Suprapubic skin (tissue), 4 donors: ENCODE data around the gene NCKAP5. TPM values are rescaled to one million over a fixed set of nuclear protein-coding genes. Genes with fewer than 3 reads are reported as not detected.

Experiments
- DNase-seq, 2 donors: peaks; one replicate each; pipeline ENCODE4 v3.0.0-alpha.2; 2019; ENCODE audit warnings: low spot score in 2 of 2
- H3K27ac ChIP-seq: fragments of 200-600 bp; sonication (generic); one replicate; pipeline ENCODE4 v1.5.1; 2019
- H3K27me3 ChIP-seq: fragments of 200-600 bp; sonication (generic); one replicate; pipeline ENCODE4 v1.5.1; 2019
- H3K36me3 ChIP-seq: fragments of 200-600 bp; sonication (generic); one replicate; pipeline ENCODE4 v1.5.1; 2019
- H3K4me1 ChIP-seq: fragments of 200-600 bp; sonication (generic); one replicate; pipeline ENCODE4 v1.5.1; 2019
- H3K4me3 ChIP-seq: fragments of 200-600 bp; sonication (generic); one replicate; pipeline ENCODE4 v1.5.1; 2019; ENCODE audit warnings: mild to moderate bottlenecking
- H3K9me3 ChIP-seq: fragments of 200-600 bp; sonication (generic); one replicate; pipeline ENCODE4 v1.5.1; 2019
- EP300 ChIP-seq: sonication (generic); formaldehyde crosslinking; IDR thresholded peaks from one replicate; pipeline ENCODE4 v1.6.1; 2017; ENCODE audit warnings: antibody characterized with exemption
- POLR2A ChIP-seq, 2 donors: fragments of 450-650 bp; IDR thresholded peaks; one replicate each; pipeline ENCODE4 v1.6.1; 2017; ENCODE audit warnings: antibody characterized with exemption in 2 of 2, mild to moderate bottlenecking in 2 of 2, moderate library complexity in 2 of 2
- POLR2AphosphoS5 ChIP-seq, 3 donors: sonication (generic); formaldehyde crosslinking; IDR thresholded peaks; one replicate each; pipeline ENCODE4 v1.6.1; 2017; ENCODE audit warnings: antibody characterized with exemption in 3 of 3
- WGBS: methylation state at CpG from one replicate; pipeline ENCODE4 v1.1.5; 2018; 5-methylcytosine and 5-hydroxymethylcytosine counted together
- total RNA-seq, 4 donors: library from RNA; depleted of rRNA; stranded (reverse); fragments of >200 nt; gene quantifications; one replicate each; pipeline ENCODE4 v1.1.0, GENCODE V29; 2016
- TF ChIP-seq, protein P1 (sequence below), 2 donors: fragments of 200-600 bp in 1 of 2; fragments of 450-650 bp in 1 of 2; sonication (generic) in 1 of 2; IDR thresholded peaks; one replicate each; pipeline ENCODE4 v1.5.1; 2016 to 2019; ENCODE audit warnings: antibody characterized with exemption in 2 of 2, mild to moderate bottlenecking in 1 of 2, moderate library complexity in 1 of 2

NCKAP5 gene
- total RNA-seq, 4 donors from 2014 or later: 2.8 to 6.4 (median 4.2) TPM

GRCh38 chr2:133223226-133223625 lies 345.0 kb downstream of the NCKAP5 start:
- H3K4me3 ChIP-seq: no peak overlapping the region
- H3K4me1 ChIP-seq: no peaks in the 10 kb centered on the region
- H3K9me3 ChIP-seq: no peaks in the 10 kb centered on the region
- no peak for TF ChIP-seq POLR2A (IDR thresholded peaks at IDR 0.05)
- no peak for TF ChIP-seq POLR2AphosphoS5 (IDR thresholded peaks at IDR 0.05)
- TF ChIP-seq, protein P1, sequence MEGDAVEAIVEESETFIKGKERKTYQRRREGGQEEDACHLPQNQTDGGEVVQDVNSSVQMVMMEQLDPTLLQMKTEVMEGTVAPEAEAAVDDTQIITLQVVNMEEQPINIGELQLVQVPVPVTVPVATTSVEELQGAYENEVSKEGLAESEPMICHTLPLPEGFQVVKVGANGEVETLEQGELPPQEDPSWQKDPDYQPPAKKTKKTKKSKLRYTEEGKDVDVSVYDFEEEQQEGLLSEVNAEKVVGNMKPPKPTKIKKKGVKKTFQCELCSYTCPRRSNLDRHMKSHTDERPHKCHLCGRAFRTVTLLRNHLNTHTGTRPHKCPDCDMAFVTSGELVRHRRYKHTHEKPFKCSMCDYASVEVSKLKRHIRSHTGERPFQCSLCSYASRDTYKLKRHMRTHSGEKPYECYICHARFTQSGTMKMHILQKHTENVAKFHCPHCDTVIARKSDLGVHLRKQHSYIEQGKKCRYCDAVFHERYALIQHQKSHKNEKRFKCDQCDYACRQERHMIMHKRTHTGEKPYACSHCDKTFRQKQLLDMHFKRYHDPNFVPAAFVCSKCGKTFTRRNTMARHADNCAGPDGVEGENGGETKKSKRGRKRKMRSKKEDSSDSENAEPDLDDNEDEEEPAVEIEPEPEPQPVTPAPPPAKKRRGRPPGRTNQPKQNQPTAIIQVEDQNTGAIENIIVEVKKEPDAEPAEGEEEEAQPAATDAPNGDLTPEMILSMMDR (IDR thresholded peaks at IDR 0.05): no peak
- no peak for TF ChIP-seq EP300
- no peaks in the 10 kb centered on the region for H3K36me3 ChIP-seq
- no peak for DNase-seq
- H3K27ac ChIP-seq: no peak overlapping the region
- 95% methylated on average over 9 of the region's 9 CpGs for WGBS
- H3K27me3 ChIP-seq: no peaks in the 10 kb centered on the region

GRCh38 chr2:133221398-133221797 lies 346.9 kb downstream of the NCKAP5 start:
- no peak overlapping the region for H3K4me3 ChIP-seq
- H3K36me3 ChIP-seq: no peaks in the 10 kb centered on the region
- DNase-seq: no peak
- no peaks in the 10 kb centered on the region for H3K27me3 ChIP-seq
- no peak overlapping the region for H3K27ac ChIP-seq
- H3K9me3 ChIP-seq: no peaks in the 10 kb centered on the region
- H3K4me1 ChIP-seq: no peaks in the 10 kb centered on the region
- 92% methylated on average over 3 of the region's 3 CpGs for WGBS
- TF ChIP-seq, protein P1 (IDR thresholded peaks at IDR 0.05): no peak
- TF ChIP-seq EP300: no peak
- no peak for TF ChIP-seq POLR2AphosphoS5 (IDR thresholded peaks at IDR 0.05)
- TF ChIP-seq POLR2A (IDR thresholded peaks at IDR 0.05): no peak

DNA sequence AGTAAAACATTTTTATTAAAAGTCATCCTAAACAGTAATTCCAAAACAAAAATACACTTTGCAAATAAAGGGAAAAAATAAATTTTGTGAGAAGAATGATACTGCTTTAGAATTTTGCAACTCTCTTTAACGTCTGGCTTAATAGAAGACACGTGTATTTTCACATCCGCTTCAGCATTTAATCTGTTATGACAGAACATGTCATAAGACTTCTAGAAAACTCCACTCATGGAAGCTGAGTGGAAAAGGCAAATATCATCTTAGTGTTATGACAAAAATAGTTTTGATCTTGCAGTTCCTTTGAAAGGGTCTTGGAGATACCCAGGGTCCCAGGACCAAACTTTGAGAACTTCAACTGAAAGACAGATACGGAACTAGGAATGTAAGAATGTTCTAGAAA lies 350.1 kb downstream of the NCKAP5 start:
- WGBS: 72% methylated on average over 4 of the region's 4 CpGs
- H3K4me1 ChIP-seq: no peaks in the 10 kb centered on the region
- no peaks in the 10 kb centered on the region for H3K27me3 ChIP-seq
- no peaks in the 10 kb centered on the region for H3K9me3 ChIP-seq
- no peaks in the 10 kb centered on the region for H3K36me3 ChIP-seq
- no peak overlapping the region for H3K4me3 ChIP-seq
- TF ChIP-seq POLR2AphosphoS5 (IDR thresholded peaks at IDR 0.05) (no peak), EP300 (no peak), POLR2A (IDR thresholded peaks at IDR 0.05) (no peak)
- TF ChIP-seq, protein P1 (IDR thresholded peaks at IDR 0.05): no peak
- DNase-seq: no peak
- no peak overlapping the region for H3K27ac ChIP-seq

DNA sequence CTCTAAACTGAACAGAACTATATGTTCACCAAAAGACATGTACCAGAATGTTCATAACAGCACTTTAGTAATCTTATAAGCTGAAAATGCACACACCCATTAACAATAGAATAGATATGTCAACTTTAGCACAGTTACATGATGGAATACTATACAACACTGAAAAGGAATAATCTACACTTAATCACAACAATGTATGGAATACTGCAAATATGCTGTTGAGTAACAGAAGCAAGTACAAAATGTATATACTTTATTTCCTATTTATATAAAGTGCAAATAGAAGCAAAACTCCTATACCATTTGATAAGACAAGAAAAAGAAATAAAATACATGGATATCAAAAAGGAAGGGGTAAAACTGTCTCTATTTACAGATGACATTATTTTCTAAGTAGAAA lies 352.8 kb downstream of the NCKAP5 start:
- no peaks in the 10 kb centered on the region for H3K9me3 ChIP-seq

GRCh38 chr2:133213651-133214050 lies 354.6 kb downstream of the NCKAP5 start:
- H3K9me3 ChIP-seq: no peaks in the 10 kb centered on the region
- H3K36me3 ChIP-seq: no peaks in the 10 kb centered on the region
- H3K4me3 ChIP-seq: no peak overlapping the region
- no peaks in the 10 kb centered on the region for H3K27me3 ChIP-seq
- no peak overlapping the region for H3K27ac ChIP-seq
- H3K4me1 ChIP-seq: no peaks in the 10 kb centered on the region
- TF ChIP-seq POLR2AphosphoS5 (IDR thresholded peaks at IDR 0.05): no peak
- TF ChIP-seq, protein P1 (IDR thresholded peaks at IDR 0.05): no peak
- no peak for TF ChIP-seq EP300
- no peak for TF ChIP-seq POLR2A (IDR thresholded peaks at IDR 0.05)
- WGBS: 84% methylated on average over 5 of the region's 5 CpGs
- no peak for DNase-seq

More for the DNA sequence above, 352.8 kb downstream of the NCKAP5 start:
- no peaks in the 10 kb centered on the region for H3K36me3 ChIP-seq
- H3K4me3 ChIP-seq: no peak overlapping the region
- H3K4me1 ChIP-seq: no peaks in the 10 kb centered on the region
- DNase-seq: no peak
- H3K27me3 ChIP-seq: no peaks in the 10 kb centered on the region
- no peak overlapping the region for H3K27ac ChIP-seq
- TF ChIP-seq EP300: no peak
- no peak for TF ChIP-seq POLR2AphosphoS5 (IDR thresholded peaks at IDR 0.05)
- TF ChIP-seq POLR2A (IDR thresholded peaks at IDR 0.05): no peak
- TF ChIP-seq, protein P1 (IDR thresholded peaks at IDR 0.05): no peak
